ENCODE results near the gene EIF4E1B.

EIF4E1B gene

DNA sequence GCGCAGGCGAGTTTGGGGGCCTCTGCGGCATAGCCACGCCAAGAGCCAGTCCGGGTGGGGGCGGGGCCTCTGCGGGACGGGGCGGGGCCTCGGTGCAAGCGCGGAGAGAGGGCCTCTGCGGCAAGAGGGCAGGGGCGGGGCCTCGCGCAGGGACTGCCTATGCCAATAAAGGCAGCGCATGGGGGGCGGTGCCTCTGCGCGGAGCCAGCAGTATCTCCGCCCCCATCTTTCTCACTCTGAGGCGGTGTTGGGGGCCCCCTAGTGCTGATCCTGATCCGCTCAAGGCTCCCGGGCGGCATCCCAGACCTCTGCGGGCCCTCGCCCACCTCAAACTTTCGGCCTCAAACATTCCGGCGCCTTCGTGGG, 11.3 kb upstream of the EIF4E1B start:
- no peak overlapping the region for H3K27ac ChIP-seq
- TF ChIP-seq CTCF (conservative IDR thresholded peaks at IDR 0.05; ENCODE audit: low read depth): no peak; the same call in 1 of the 2 replicates
- CTCF ChIA-PET: interaction anchor here (0.6 to 1.1 kb wide), 2 partner anchors 10 to 34 kb away, joined by 3 to 4 read pairs; no protein-coding TSS in a partner anchor
- DNase-seq (ENCODE audit: low spot score): peak; percentile 95
- POLR2A ChIA-PET (ENCODE audit: low non-redundant PET): no interaction called here

DNA sequence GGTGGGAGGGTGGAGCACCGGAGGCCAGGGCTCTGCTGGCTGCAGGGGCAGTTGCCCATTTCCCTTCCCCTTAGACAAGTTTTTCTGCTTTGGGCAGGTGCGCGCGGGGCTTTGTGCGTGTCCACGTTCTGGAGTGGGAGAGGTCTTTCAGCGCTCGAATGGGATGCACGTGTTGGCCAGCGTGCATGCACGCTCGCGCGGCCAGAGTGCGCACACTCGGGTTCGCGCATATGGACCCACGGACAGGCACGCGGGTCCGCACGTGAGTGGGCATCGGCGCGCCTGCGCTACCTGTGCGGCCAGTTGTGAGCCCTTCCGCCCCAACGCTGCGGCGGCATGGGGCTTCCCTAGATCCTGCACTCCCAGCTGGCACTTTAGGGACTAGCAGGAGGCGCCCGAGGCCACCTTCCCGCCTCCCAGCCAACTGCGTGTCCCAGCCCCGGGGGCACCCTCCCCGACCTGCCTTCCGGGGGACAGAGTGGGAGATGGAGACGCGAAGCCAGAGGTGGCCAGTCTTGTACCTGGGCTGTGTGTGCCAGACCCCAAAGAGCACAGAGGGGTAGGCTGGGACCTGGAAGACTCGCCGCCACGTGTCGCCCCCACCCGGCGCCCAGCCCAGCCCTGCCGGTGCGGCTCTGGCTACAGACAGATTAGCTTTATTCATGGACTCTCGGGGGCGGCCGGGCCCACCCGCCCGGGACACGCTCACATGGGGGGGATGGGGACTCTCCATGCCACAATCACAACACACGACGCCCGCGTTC, 10.7 kb upstream of the EIF4E1B start:
- POLR2A ChIA-PET (ENCODE audit: low non-redundant PET): no interaction called here
- no peak; the same call in 1 of the 2 replicates for TF ChIP-seq CTCF (conservative IDR thresholded peaks at IDR 0.05; ENCODE audit: low read depth)
- H3K27ac ChIP-seq: no peak overlapping the region
- DNase-seq (ENCODE audit: low spot score): no peak
- CTCF ChIA-PET: interaction anchor here (0.6 kb wide), 1 partner anchor 330 kb away, joined by 3 read pairs; no protein-coding TSS in a partner anchor

GRCh38 chr5:176620333-176620981, 10.0 kb upstream of the EIF4E1B start:
- POLR2A ChIA-PET (ENCODE audit: low non-redundant PET): no interaction called here
- CTCF ChIA-PET: interaction anchor here (0.6 kb wide), 1 partner anchor 331 kb away, joined by 3 read pairs; no protein-coding TSS in a partner anchor
- no peak overlapping the region for H3K27ac ChIP-seq
- TF ChIP-seq CTCF (conservative IDR thresholded peaks at IDR 0.05; ENCODE audit: low read depth): no peak
- no peak for DNase-seq (ENCODE audit: low spot score)

DNA sequence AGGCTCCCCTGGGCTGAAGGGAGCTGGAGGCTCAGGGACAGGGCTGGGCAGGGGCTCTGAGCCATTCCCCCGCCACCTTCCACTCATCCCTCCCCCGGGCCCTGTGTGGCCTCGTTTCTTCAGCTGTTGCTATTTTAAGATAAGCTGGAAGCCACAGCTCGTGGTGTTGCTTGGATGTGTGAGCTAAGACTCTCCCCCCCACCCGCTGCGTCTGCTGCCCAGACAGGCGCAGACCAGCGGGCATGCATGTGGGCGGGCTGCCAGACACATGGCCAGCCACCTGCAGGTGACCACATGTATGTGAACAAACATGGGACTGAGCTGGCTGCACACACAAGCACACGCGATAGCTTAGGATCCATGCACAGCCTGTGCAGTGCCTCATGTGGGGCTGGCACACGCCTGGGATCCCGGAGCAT, 8.8 kb upstream of the EIF4E1B start:
- no peak for TF ChIP-seq CTCF (conservative IDR thresholded peaks at IDR 0.05; ENCODE audit: low read depth)
- POLR2A ChIA-PET (ENCODE audit: low non-redundant PET): interaction anchor here (0.6 to 0.7 kb wide), 2 partner anchors 9 to 25 kb away, joined by 3 read pairs; partner anchors contain the start of genes EIF4E1B, SNCB and TSPAN17
- DNase-seq (ENCODE audit: low spot score): no peak
- CTCF ChIA-PET: interaction anchor here (0.5 kb wide), 1 partner anchor 38 kb away, joined by 3 read pairs; no protein-coding TSS in a partner anchor
- no peak overlapping the region for H3K27ac ChIP-seq

GRCh38 chr5:176624142-176624541, 6.3 kb upstream of the EIF4E1B start:
- POLR2A ChIA-PET (ENCODE audit: low non-redundant PET): no interaction called here
- TF ChIP-seq CTCF (conservative IDR thresholded peaks at IDR 0.05; ENCODE audit: low read depth): no peak
- no peak overlapping the region for H3K27ac ChIP-seq
- CTCF ChIA-PET: interaction anchor here (0.6 to 0.7 kb wide), 2 partner anchors 81 to 291 kb away, joined by 3 to 4 read pairs; no protein-coding TSS in a partner anchor
- DNase-seq (ENCODE audit: low spot score): no peak

DNA sequence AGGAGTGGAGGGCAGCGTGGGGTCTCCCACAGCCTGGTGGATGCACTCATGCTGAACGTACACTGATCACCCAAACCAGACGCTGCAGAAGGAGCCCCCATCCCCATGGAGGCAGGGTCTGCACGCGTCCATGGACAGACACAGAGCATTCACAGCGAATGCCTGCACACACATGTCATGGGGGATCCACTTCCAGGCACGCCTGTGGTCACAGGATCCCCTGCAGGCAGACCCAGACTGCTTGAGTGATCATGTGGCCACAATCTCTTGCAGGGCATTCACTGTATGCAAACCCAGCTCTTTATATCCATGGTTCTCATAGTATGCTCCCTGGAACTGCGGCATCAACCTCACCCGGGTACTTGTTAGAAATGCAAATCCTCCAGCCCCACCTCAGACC, 5.5 kb upstream of the EIF4E1B start:
- no peak for TF ChIP-seq CTCF (conservative IDR thresholded peaks at IDR 0.05; ENCODE audit: low read depth)

More for the DNA sequence above, 5.5 kb upstream of the EIF4E1B start:
- CTCF ChIA-PET: no interaction called here
- POLR2A ChIA-PET (ENCODE audit: low non-redundant PET): no interaction called here
- no peak for DNase-seq (ENCODE audit: low spot score)
- no peak overlapping the region for H3K27ac ChIP-seq
